Ectodermal cell (in vitro differentiated cells): ENCODE results near the gene LRRC14B.

Experiments
- H3K27ac ChIP-seq: 2 replicates; pipeline ENCODE4 v1.7.0; 2013; ENCODE audit warnings: mild to moderate bottlenecking, low read depth, low read length; ENCODE audit not compliant: insufficient read depth, poor library complexity, severe bottlenecking
- H3K27me3 ChIP-seq: 2 replicates; pipeline ENCODE4 v1.7.0; 2013; ENCODE audit warnings: mild to moderate bottlenecking, low read length; ENCODE audit not compliant: insufficient read depth, control insufficient read depth, poor library complexity, severe bottlenecking
- H3K36me3 ChIP-seq: one replicate; pipeline ENCODE4 v1.7.0; 2013; ENCODE audit warnings: low read length; ENCODE audit not compliant: control insufficient read depth, insufficient read depth
- H3K4me1 ChIP-seq: one replicate; pipeline ENCODE4 v1.7.0; 2013; ENCODE audit warnings: low read length; ENCODE audit not compliant: control insufficient read depth, insufficient read depth
- H3K4me3 ChIP-seq: 2 replicates; pipeline ENCODE4 v1.7.0; 2013; ENCODE audit warnings: low read depth, low read length, control low read depth; ENCODE audit not compliant: insufficient read depth
- H3K9me3 ChIP-seq: 2 replicates; pipeline ENCODE4 v1.7.0; 2013; ENCODE audit warnings: mild to moderate bottlenecking, low read length, moderate library complexity; ENCODE audit not compliant: control insufficient read depth
- WGBS, 2 experiments: methylation state at CpG; one replicate each; pipeline ENCODE4 v1.1.7; 2013; ENCODE audit warnings: missing lambda C conversion rate in 2 of 2; 5-methylcytosine and 5-hydroxymethylcytosine counted together

The LRRC14B gene

GRCh38 chr5:152077-152476 lies 39.2 kb upstream of the LRRC14B start:
- WGBS, 2 experiments, result 59 to 65% methylated on average over 6 of the region's 6 CpGs
- Histone ChIP-seq H3K4me1 (peaks cover 3% of the 10 kb centered on the region), H3K27ac (no peak overlapping the region)

GRCh38 chr5:153256-153655 lies 38.0 kb upstream of the LRRC14B start:
- peaks cover 55% of the 10 kb centered on the region for H3K36me3 ChIP-seq
- WGBS, 2 experiments, result 73 to 96% methylated on average over 6 to 8 of the region's 8 CpGs
- no peaks in the 10 kb centered on the region for H3K27me3 ChIP-seq
- peaks cover 4% of the 10 kb centered on the region for H3K9me3 ChIP-seq
- H3K4me1 ChIP-seq, result peaks cover 3% of the 10 kb centered on the region
- H3K4me3 ChIP-seq, result no peak overlapping the region
- H3K27ac ChIP-seq, result no peak overlapping the region

More at GRCh38 chr5:152077-152476, 39.2 kb upstream of the LRRC14B start:
- no peaks in the 10 kb centered on the region for H3K27me3 ChIP-seq
- peaks cover 56% of the 10 kb centered on the region for H3K36me3 ChIP-seq
- no peak overlapping the region for H3K4me3 ChIP-seq
- H3K9me3 ChIP-seq, result peaks cover 7% of the 10 kb centered on the region

- Histone ChIP-seq H3K27ac (no peak overlapping the region), H3K27me3 (no peaks in the 10 kb centered on the region), H3K4me3 (no peak overlapping the region), H3K36me3 (peaks cover 52% of the 10 kb centered on the region), H3K4me1 (peaks cover 3% of the 10 kb centered on the region), H3K9me3 (no peaks in the 10 kb centered on the region)
- 50 to 53% methylated on average over 10 of the region's 10 CpGs for WGBS, 2 experiments
Measured at GRCh38 chr5:154236-154635, 37.1 kb upstream of the LRRC14B start.

- Histone ChIP-seq H3K9me3 (no peaks in the 10 kb centered on the region), H3K4me1 (peaks cover 3% of the 10 kb centered on the region), H3K36me3 (peaks cover 54% of the 10 kb centered on the region), H3K27me3 (no peaks in the 10 kb centered on the region), H3K4me3 (no peak overlapping the region), H3K27ac (no peak overlapping the region)
- 90 to 91% methylated on average over 18 of the region's 18 CpGs for WGBS, 2 experiments
Measured at GRCh38 chr5:154826-155225, 36.5 kb upstream of the LRRC14B start.

GRCh38 chr5:155651-156410 lies 35.5 kb upstream of the LRRC14B start:
- Histone ChIP-seq H3K4me1 (peaks cover 3% of the 10 kb centered on the region), H3K4me3 (no peak overlapping the region), H3K9me3 (no peaks in the 10 kb centered on the region), H3K36me3 (peaks cover 60% of the 10 kb centered on the region), H3K27ac (no peak overlapping the region), H3K27me3 (no peaks in the 10 kb centered on the region)
- 82 to 83% methylated on average over 23 of the region's 23 CpGs for WGBS, 2 experiments

GRCh38 chr5:156411-157072 lies 34.8 kb upstream of the LRRC14B start:
- Histone ChIP-seq H3K27me3 (no peaks in the 10 kb centered on the region), H3K4me1 (peaks cover 3% of the 10 kb centered on the region), H3K9me3 (no peaks in the 10 kb centered on the region), H3K27ac (no peak overlapping the region), H3K4me3 (no peak overlapping the region), H3K36me3 (peaks cover 60% of the 10 kb centered on the region)
- WGBS, 2 experiments, result 94% methylated on average over 17 of the region's 17 CpGs

GRCh38 chr5:157126-157715 lies 34.1 kb upstream of the LRRC14B start:
- Histone ChIP-seq H3K4me3 (no peak overlapping the region), H3K36me3 (peaks cover 66% of the 10 kb centered on the region), H3K9me3 (no peaks in the 10 kb centered on the region)

GRCh38 chr5:157801-158200 lies 33.5 kb upstream of the LRRC14B start:
- peaks cover 3% of the 10 kb centered on the region for H3K4me1 ChIP-seq
- H3K9me3 ChIP-seq, result no peaks in the 10 kb centered on the region
- 95 to 96% methylated on average over 11 of the region's 11 CpGs for WGBS, 2 experiments
- no peak overlapping the region for H3K4me3 ChIP-seq
- peaks cover 62% of the 10 kb centered on the region for H3K36me3 ChIP-seq
- no peaks in the 10 kb centered on the region for H3K27me3 ChIP-seq
- H3K27ac ChIP-seq, result no peak overlapping the region

More at GRCh38 chr5:157126-157715, 34.1 kb upstream of the LRRC14B start:
- Histone ChIP-seq H3K4me1 (peaks cover 3% of the 10 kb centered on the region), H3K27ac (no peak overlapping the region), H3K27me3 (no peaks in the 10 kb centered on the region)
- WGBS, 2 experiments, result 96 to 97% methylated on average over 12 of the region's 12 CpGs

GRCh38 chr5:158807-159447 lies 32.4 kb upstream of the LRRC14B start:
- 95 to 96% methylated on average over 17 of the region's 17 CpGs for WGBS, 2 experiments
- Histone ChIP-seq H3K27ac (no peak overlapping the region), H3K36me3 (peaks cover 65% of the 10 kb centered on the region), H3K4me3 (no peak overlapping the region), H3K27me3 (no peaks in the 10 kb centered on the region), H3K9me3 (no peaks in the 10 kb centered on the region), H3K4me1 (peaks cover 3% of the 10 kb centered on the region)
